Measurements from ENCODE around the gene CSPG4. TPM values are rescaled to one million over a fixed set of nuclear protein-coding genes. Genes with fewer than 3 reads are reported as not detected.

The CSPG4 gene
- total and polyA plus RNA-seq, 2 of the 4 experiments (the other 2 are of a cell fraction): 12.4 to 28.4 TPM

DNA sequence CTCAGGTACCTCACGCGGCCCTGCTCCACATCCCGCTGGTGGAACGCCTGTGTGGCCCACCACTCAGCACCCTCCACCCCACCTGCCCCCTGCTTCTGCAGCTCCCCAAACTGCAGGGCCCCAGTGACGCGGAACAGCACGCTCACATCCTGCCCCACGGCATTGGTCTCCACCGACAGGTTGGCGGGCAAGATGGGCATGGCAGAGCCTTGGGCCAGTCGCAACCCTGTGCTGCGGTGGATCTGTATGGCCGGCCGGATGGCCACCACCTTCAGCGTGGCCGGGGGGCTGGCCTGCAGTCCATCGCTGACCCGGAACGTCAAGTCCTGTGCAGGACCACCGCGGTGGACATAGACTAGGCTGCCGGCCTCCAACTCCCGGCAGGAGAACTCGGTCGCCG, 23.8 kb downstream of the CSPG4 start:
- intact Hi-C loops (cut with micrococcal nuclease): no loop called here
- POLR2A ChIA-PET (ENCODE audit: unreplicated experiment): no interaction called here
- dilution Hi-C loops (cut with HindIII; ENCODE audit: low sequenced_read_pairs, unreplicated experiment): no loop called here
- H3K27ac ChIP-seq (ENCODE audit: insufficient read depth, low read length): no peak overlapping the region
- H3K18ac ChIP-seq (ENCODE audit: low read depth, low read length): no peak overlapping the region
- no peak overlapping the region for H2AFZ ChIP-seq (replicated peaks; ENCODE audit: low read length, poor library complexity)
- H3K4me3 ChIP-seq (ENCODE audit: insufficient read depth, low read depth, low read length): no peak overlapping the region
- H3K56ac ChIP-seq (ENCODE audit: extremely low read depth, insufficient read depth, low read length): no peak overlapping the region
- no peak for DNase-seq
- no peaks in the 10 kb centered on the region for H3K27me3 ChIP-seq (ENCODE audit: control insufficient read depth, insufficient read depth, low read length)
- H4K20me1 ChIP-seq (ENCODE audit: insufficient read depth, low read length): peaks cover 13% of the 10 kb centered on the region
- no TSS peak for BruUV-seq (replicated peaks)
- no peak overlapping the region for H3K4ac ChIP-seq (ENCODE audit: low read depth, low read length)
- CTCF ChIA-PET: no interaction called here
- H2BK120ac ChIP-seq (ENCODE audit: low read depth, low read length): no peak overlapping the region
- WGBS, 2 experiments (ENCODE audit: extremely low coverage in 2 of 2, insufficient read length in 1 of 2): 97% methylated on average over 19 of the region's 26 CpGs; no CpG with 5 or more reads in 1 of the 2 experiments
- no peak overlapping the region for H2BK15ac ChIP-seq (ENCODE audit: low read depth, low read length)
- peaks cover 21% of the 10 kb centered on the region for H3K36me3 ChIP-seq (ENCODE audit: control insufficient read depth, insufficient read depth, low read length)
- no peak overlapping the region for H4K5ac ChIP-seq (ENCODE audit: low read depth, low read length)
- no peak overlapping the region for H3K9ac ChIP-seq (ENCODE audit: low read depth, low read length)
- H3K4me1 ChIP-seq (ENCODE audit: control insufficient read depth, insufficient read depth, low read length): peaks cover 8% of the 10 kb centered on the region
- H3K9me1 ChIP-seq (ENCODE audit: insufficient read depth, low read length): peaks cover 9% of the 10 kb centered on the region
- no peak overlapping the region for H2BK5ac ChIP-seq (ENCODE audit: low read depth, low read length, poor library complexity, severe bottlenecking)
- peaks cover 11 to 52% of the 10 kb centered on the region in 2 experiments for H3K79me1 ChIP-seq (ENCODE audit: low read depth in 1 of 2, low read length in 2 of 2)
- H4K91ac ChIP-seq (ENCODE audit: insufficient read depth, low read depth, low read length): no peak overlapping the region
- H3K4me2 ChIP-seq (ENCODE audit: low read depth, low read length): no peak overlapping the region
- H3K14ac ChIP-seq (replicated peaks; ENCODE audit: low read depth, low read length): no peak overlapping the region
- no peak overlapping the region for H3K23ac ChIP-seq (ENCODE audit: low read depth, low read length)
- H2BK20ac ChIP-seq (ENCODE audit: low read depth, low read length): no peak overlapping the region
- no peak for TF ChIP-seq CHD1 (IDR thresholded peaks at IDR 0.05; ENCODE audit: low read depth, low read length)
- no peak for TF ChIP-seq MAZ (IDR thresholded peaks at IDR 0.05; ENCODE audit: borderline replicate concordance, low read depth, low read length)
- no peak for TF ChIP-seq POLR2A (IDR thresholded peaks at IDR 0.05; ENCODE audit: low read depth, low read length)
- TF ChIP-seq USF2 (IDR thresholded peaks at IDR 0.05; ENCODE audit: low read depth, low read length): no peak
- no peak for TF ChIP-seq FOS (IDR thresholded peaks at IDR 0.05; ENCODE audit: low read depth, low read length)
- TF ChIP-seq NFE2L2 (IDR thresholded peaks at IDR 0.05; ENCODE audit: low read depth, low read length): no peak
- TF ChIP-seq MXI1 (IDR thresholded peaks at IDR 0.05; ENCODE audit: borderline replicate concordance, low read depth, low read length): no peak
- no peak for TF ChIP-seq BHLHE40 (IDR thresholded peaks at IDR 0.05; ENCODE audit: low read depth, low read length)
- no peak for TF ChIP-seq RCOR1 (IDR thresholded peaks at IDR 0.05; ENCODE audit: insufficient replicate concordance, low read length)
- TF ChIP-seq RFX5 (IDR thresholded peaks at IDR 0.05; ENCODE audit: low read depth, low read length): no peak
- TF ChIP-seq SMC3 (IDR thresholded peaks at IDR 0.05; ENCODE audit: low read depth, low read length): no peak
- ATAC-seq (ENCODE audit: low read depth): no peak
- in situ Hi-C loops (cut with MboI; ENCODE audit: low sequenced_read_pairs): loop anchor here (5.0 kb wide), 2 partner anchors 43 to 118 kb away; no protein-coding TSS in a partner anchor
- H4K8ac ChIP-seq (ENCODE audit: low read depth in 2 of 2, low read length in 2 of 2): no peak overlapping the region
- H2AK9ac ChIP-seq (replicated peaks; ENCODE audit: low read depth, low read length, poor library complexity): no peak overlapping the region
- no peak overlapping the region for H2AK5ac ChIP-seq (ENCODE audit: low read depth, low read length)
- no peaks in the 10 kb centered on the region for H3K9me3 ChIP-seq (ENCODE audit: control insufficient read depth, insufficient read depth, low read length)

Data from IMR-90 (cell line).